ENCODE results near the gene PARP16. TPM values are rescaled to one million over a fixed set of nuclear protein-coding genes. Genes with fewer than 3 reads are reported as not detected.

The PARP16 gene
- total and polyA plus RNA-seq, 3 donors from 2014 or later: 12.3 to 30.9 (median 24.3) TPM

GRCh38 chr15:65318870-65319356, 32.2 kb upstream of the PARP16 start:
- intact Hi-C loops (cut with DNase I; ENCODE audit: low total_unique reads): loop anchor here (2.0 kb wide), 1 partner anchor 66 kb away; no protein-coding TSS in a partner anchor
- TF ChIP-seq CTCF (IDR thresholded peaks at IDR 0.05): peak; percentile 86 to 89 (median 87)
- no peak for TF ChIP-seq POLR2A (IDR thresholded peaks at IDR 0.05)
- 39 to 46% methylated on average over 5 of the region's 5 CpGs for WGBS, 2 donors

GRCh38 chr15:65312400-65312916, 25.8 kb upstream of the PARP16 start:
- H3K27ac ChIP-seq: no peak overlapping the region
- H3K27me3 ChIP-seq: no peaks in the 10 kb centered on the region
- no peaks in the 10 kb centered on the region for H3K9me3 ChIP-seq
- H3K36me3 ChIP-seq (ENCODE audit: low read depth, missing control alignments): no peaks in the 10 kb centered on the region
- intact Hi-C loops (cut with DNase I; ENCODE audit: low total_unique reads): no loop called here
- H3K4me3 ChIP-seq: no peak overlapping the region
- peak; percentile 75 for DNase-seq
- peaks cover 6% of the 10 kb centered on the region for H3K4me1 ChIP-seq
- TF ChIP-seq CTCF (IDR thresholded peaks at IDR 0.05) (no peak), POLR2A (IDR thresholded peaks at IDR 0.05) (no peak)
- WGBS, 2 donors: 52 to 61% methylated on average over 10 to 11 of the region's 11 CpGs

More at GRCh38 chr15:65318870-65319356, 32.2 kb upstream of the PARP16 start:
- H3K4me3 ChIP-seq: no peak overlapping the region
- no peaks in the 10 kb centered on the region for H3K9me3 ChIP-seq
- DNase-seq: peak; percentile 87
- no peak overlapping the region for H3K27ac ChIP-seq
- H3K36me3 ChIP-seq (ENCODE audit: low read depth, missing control alignments): no peaks in the 10 kb centered on the region
- H3K4me1 ChIP-seq: peaks cover 3% of the 10 kb centered on the region
- H3K27me3 ChIP-seq: no peaks in the 10 kb centered on the region

- Histone ChIP-seq H3K36me3 (ENCODE audit: low read depth, missing control alignments) (no peaks in the 10 kb centered on the region), H3K4me3 (no peak overlapping the region), H3K4me1 (peaks cover 6% of the 10 kb centered on the region), H3K27ac (no peak overlapping the region), H3K27me3 (no peaks in the 10 kb centered on the region), H3K9me3 (no peaks in the 10 kb centered on the region)
- WGBS, 2 donors: 64 to 66% methylated on average over 2 to 3 of the region's 3 CpGs
- TF ChIP-seq POLR2A (IDR thresholded peaks at IDR 0.05): no peak
- TF ChIP-seq CTCF (IDR thresholded peaks at IDR 0.05): no peak
- intact Hi-C loops (cut with DNase I; ENCODE audit: low total_unique reads): no loop called here
- DNase-seq: no peak
Observed at GRCh38 chr15:65311760-65312159, 25.1 kb upstream of the PARP16 start.

- no peak for DNase-seq
- Histone ChIP-seq H3K36me3 (ENCODE audit: low read depth, missing control alignments) (no peaks in the 10 kb centered on the region), H3K27me3 (no peaks in the 10 kb centered on the region), H3K27ac (no peak overlapping the region), H3K4me1 (peaks cover 9% of the 10 kb centered on the region), H3K9me3 (no peaks in the 10 kb centered on the region), H3K4me3 (no peak overlapping the region)
- intact Hi-C loops (cut with DNase I; ENCODE audit: low total_unique reads): no loop called here
- TF ChIP-seq CTCF (IDR thresholded peaks at IDR 0.05): no peak
- no peak for TF ChIP-seq POLR2A (IDR thresholded peaks at IDR 0.05)
- 87 to 93% methylated on average over 10 of the region's 10 CpGs for WGBS, 2 donors
Observed at GRCh38 chr15:65310431-65311137, 23.9 kb upstream of the PARP16 start.

All from testis (tissue), 3 donors.